ENCODE measurements around the gene TDRD10. TPM values are rescaled to one million over a fixed set of nuclear protein-coding genes. Genes with fewer than 3 reads are reported as not detected.

The TDRD10 gene
- total and polyA plus RNA-seq, 2 of the 8 experiments (the other 6 are each of a cell fraction or from before 2014, with no cell fraction given): 0.15 to 0.27 TPM

DNA sequence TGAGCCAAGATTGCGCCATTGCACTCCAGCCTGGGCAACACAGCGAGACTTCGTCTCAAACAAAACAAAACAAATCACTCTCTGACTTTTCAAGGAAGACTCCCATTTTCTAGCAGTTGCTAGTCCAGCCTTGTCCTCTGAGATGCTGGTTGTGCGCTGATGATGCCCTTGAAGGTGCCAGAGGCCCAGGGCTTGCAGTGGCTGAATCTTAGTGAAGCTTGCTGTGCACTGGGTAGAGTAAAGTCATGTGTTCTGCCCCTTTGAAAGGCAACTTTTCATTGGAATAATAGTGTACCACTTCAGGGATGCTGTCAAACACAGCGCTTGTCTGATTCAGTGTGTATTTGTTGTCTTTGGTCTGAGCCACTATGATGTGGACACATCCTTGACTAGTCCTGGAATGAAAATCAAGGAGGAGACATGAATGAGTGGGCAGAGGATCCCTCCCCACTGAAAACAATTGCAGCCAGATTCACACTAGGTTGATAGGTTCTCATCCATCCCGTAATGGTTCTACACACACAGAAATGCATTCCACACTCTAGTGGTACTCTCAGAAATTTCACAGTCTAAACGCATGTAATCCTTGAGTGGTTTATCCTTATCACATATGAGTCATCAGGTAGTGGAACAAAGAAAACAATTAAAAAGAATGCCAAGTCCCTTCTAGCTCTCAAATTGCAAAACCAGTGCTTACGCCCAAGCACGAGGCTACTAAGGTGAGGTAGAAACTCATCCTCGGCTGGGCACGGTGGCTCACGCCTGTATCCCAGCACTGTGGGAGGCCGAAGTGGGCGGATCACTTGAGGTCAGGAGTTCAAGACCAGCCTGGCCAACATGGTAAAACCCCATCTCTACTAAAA is 17.8 kb upstream of the TDRD10 start:
- H3K18ac ChIP-seq (ENCODE audit: extremely low read depth, low read length): no peak overlapping the region
- no peak overlapping the region for H2BK12ac ChIP-seq (ENCODE audit: low read depth, low read length)
- no peak overlapping the region for H2BK15ac ChIP-seq (ENCODE audit: low read length)
- H3K4me1 ChIP-seq (replicated peaks in 1 of 4; ENCODE audit: control insufficient read depth in 3 of 4, insufficient read depth in 4 of 4, low read length in 3 of 4): no peaks in the 10 kb centered on the region; a peak in 1 of 7 replicates
- no peaks in the 10 kb centered on the region for H3K23me2 ChIP-seq (ENCODE audit: low read depth, low read length)
- H3K27me3 ChIP-seq (replicated peaks in 1 of 4; ENCODE audit: control insufficient read depth in 3 of 4, extremely low read depth in 1 of 4, insufficient read depth in 3 of 4, low read length in 3 of 4): no peaks in the 10 kb centered on the region
- no peak overlapping the region for H4K91ac ChIP-seq (replicated peaks; ENCODE audit: insufficient read length, low read length)
- H3K4me2 ChIP-seq (ENCODE audit: insufficient read depth in 1 of 2, low read depth in 2 of 2, low read length in 2 of 2): no peak overlapping the region
- DNase-seq (ENCODE audit: low read depth in 1 of 2, low spot score in 2 of 2) (no peak), FAIRE-seq (no peak)
- H3K79me2 ChIP-seq (ENCODE audit: control insufficient read depth in 1 of 2, insufficient read depth in 2 of 2, low read length in 2 of 2): no peaks in the 10 kb centered on the region
- no peak overlapping the region for H3K4ac ChIP-seq (replicated peaks; ENCODE audit: insufficient read length, low read depth, low read length)
- WGBS, 2 experiments (ENCODE audit: extremely low coverage in 1 of 2, insufficient coverage in 1 of 2, insufficient read length in 1 of 2, insufficient replicate concordance in 2 of 2, low coverage in 1 of 2, low lambda C conversion rate in 2 of 2, missing lambda C conversion rate in 1 of 2): 85% methylated on average over 14 of the region's 14 CpGs; no CpG with 5 or more reads in 1 of the 2 experiments
- H2BK5ac ChIP-seq (ENCODE audit: low read depth, low read length): no peak overlapping the region
- H3K9me3 ChIP-seq (ENCODE audit: insufficient read depth in 2 of 2, low read depth in 1 of 2, low read length in 1 of 2): no peaks in the 10 kb centered on the region
- H3K56ac ChIP-seq (replicated peaks; ENCODE audit: insufficient read length, low read depth, low read length): no peak overlapping the region
- H2AFZ ChIP-seq (ENCODE audit: low read length): no peak overlapping the region
- H3K79me1 ChIP-seq (ENCODE audit: low read depth, low read length): no peaks in the 10 kb centered on the region
- no peak overlapping the region for H4K8ac ChIP-seq (ENCODE audit: extremely low read depth, insufficient read depth, low read length)
- no peak overlapping the region for H2AK5ac ChIP-seq (ENCODE audit: low read depth, low read length)
- H2BK20ac ChIP-seq (ENCODE audit: low read length): no peak overlapping the region
- H3K14ac ChIP-seq (ENCODE audit: insufficient read length): no peak overlapping the region
- no peaks in the 10 kb centered on the region for H4K20me1 ChIP-seq (replicated peaks in 1 of 2; ENCODE audit: control insufficient read depth in 1 of 2, insufficient read depth in 2 of 2, low read length in 2 of 2)
- H3K23ac ChIP-seq (ENCODE audit: insufficient read length): no peak overlapping the region
- H3K9ac ChIP-seq (replicated peaks in 1 of 4; ENCODE audit: extremely low read depth in 1 of 4, low read depth in 3 of 4, low read length in 3 of 4): no peak overlapping the region
- POLR2A ChIA-PET (ENCODE audit: partially characterized antibody): no interaction called here
- H4K5ac ChIP-seq (ENCODE audit: insufficient read length, low read depth, low read length): no peak overlapping the region
- H3K27ac ChIP-seq (ENCODE audit: low read depth, low read length): no peak overlapping the region
- CTCF ChIA-PET (ENCODE audit: partially characterized antibody): interaction anchor here (0.9 to 7.5 kb wide), 3 partner anchors 17 to 136 kb away, joined by 3 to 117 read pairs (median 4); no protein-coding TSS in a partner anchor
- H3K4me3 ChIP-seq (ENCODE audit: extremely low read depth in 1 of 4, insufficient read depth in 2 of 4, low read depth in 3 of 4, low read length in 4 of 4): no peak overlapping the region
- H2BK120ac ChIP-seq (replicated peaks; ENCODE audit: low read depth, low read length): no peak overlapping the region
- no peaks in the 10 kb centered on the region for H3K36me3 ChIP-seq (ENCODE audit: control insufficient read depth in 2 of 4, insufficient read depth in 4 of 4, low read length in 3 of 4)
- TF ChIP-seq TAF7 (optimal IDR thresholded peaks at IDR 0.05; ENCODE audit: borderline replicate concordance, low read depth, low read length): no peak
- TF ChIP-seq JUND (IDR thresholded peaks at IDR 0.05; ENCODE audit: low read length): no peak
- no peak for TF ChIP-seq YY1 (IDR thresholded peaks at IDR 0.05; ENCODE audit: low read depth, low read length)
- TF ChIP-seq POLR2A (IDR thresholded peaks at IDR 0.05; ENCODE audit: control extremely low read depth in 1 of 2, low read depth in 2 of 2, low read length in 2 of 2): no peak
- TF ChIP-seq, protein P1, sequence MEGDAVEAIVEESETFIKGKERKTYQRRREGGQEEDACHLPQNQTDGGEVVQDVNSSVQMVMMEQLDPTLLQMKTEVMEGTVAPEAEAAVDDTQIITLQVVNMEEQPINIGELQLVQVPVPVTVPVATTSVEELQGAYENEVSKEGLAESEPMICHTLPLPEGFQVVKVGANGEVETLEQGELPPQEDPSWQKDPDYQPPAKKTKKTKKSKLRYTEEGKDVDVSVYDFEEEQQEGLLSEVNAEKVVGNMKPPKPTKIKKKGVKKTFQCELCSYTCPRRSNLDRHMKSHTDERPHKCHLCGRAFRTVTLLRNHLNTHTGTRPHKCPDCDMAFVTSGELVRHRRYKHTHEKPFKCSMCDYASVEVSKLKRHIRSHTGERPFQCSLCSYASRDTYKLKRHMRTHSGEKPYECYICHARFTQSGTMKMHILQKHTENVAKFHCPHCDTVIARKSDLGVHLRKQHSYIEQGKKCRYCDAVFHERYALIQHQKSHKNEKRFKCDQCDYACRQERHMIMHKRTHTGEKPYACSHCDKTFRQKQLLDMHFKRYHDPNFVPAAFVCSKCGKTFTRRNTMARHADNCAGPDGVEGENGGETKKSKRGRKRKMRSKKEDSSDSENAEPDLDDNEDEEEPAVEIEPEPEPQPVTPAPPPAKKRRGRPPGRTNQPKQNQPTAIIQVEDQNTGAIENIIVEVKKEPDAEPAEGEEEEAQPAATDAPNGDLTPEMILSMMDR (IDR thresholded peaks at IDR 0.05; ENCODE audit: control extremely low read depth in 1 of 3, insufficient read depth in 1 of 3, low read depth in 1 of 3, low read length in 3 of 3): no peak
- no peak for TF ChIP-seq RFX5 (IDR thresholded peaks at IDR 0.05; ENCODE audit: borderline replicate concordance, low read depth, low read length)
- no peak for TF ChIP-seq NANOG (IDR thresholded peaks at IDR 0.05; ENCODE audit: insufficient read depth, low read depth, low read length, poor library complexity, severe bottlenecking)
- TF ChIP-seq GTF2F1 (IDR thresholded peaks at IDR 0.05; ENCODE audit: borderline replicate concordance, low read depth, low read length): no peak

Data from H1 (cell line).